GM19397 (cell line): Measurements from ENCODE around the gene WNT11.
A peak's percentile ranks its signal among the peaks of the same experiment; 100 is the strongest.

Experiments used
- ATAC-seq: cut with Tn5 transposase; IDR thresholded peaks from one replicate; pipeline ENCODE4 v1.9.1; 2021; ENCODE audit warnings: mild to moderate bottlenecking, moderate library complexity; ENCODE audit not compliant: unreplicated experiment

The WNT11 gene

DNA sequence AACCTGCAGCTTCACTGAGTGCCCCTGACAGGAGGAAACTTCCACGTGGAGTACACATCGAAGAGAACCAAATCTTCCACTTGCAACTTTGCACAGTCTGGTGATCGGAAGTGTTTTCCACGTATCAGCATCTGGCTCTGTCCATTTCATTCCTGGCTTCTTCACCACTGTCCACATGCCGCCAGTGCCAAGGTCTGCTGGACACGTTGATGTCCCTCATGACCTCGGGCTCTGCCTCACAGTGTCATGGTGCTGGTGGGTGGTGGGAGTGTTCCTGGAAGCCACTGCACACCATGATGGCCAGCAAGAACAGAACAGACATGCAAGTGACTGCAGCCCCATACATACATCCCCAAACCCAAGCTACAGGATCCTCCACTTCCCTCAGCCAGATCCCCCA lies 48.4 kb downstream of the WNT11 start:
- ATAC-seq, result no peak

DNA sequence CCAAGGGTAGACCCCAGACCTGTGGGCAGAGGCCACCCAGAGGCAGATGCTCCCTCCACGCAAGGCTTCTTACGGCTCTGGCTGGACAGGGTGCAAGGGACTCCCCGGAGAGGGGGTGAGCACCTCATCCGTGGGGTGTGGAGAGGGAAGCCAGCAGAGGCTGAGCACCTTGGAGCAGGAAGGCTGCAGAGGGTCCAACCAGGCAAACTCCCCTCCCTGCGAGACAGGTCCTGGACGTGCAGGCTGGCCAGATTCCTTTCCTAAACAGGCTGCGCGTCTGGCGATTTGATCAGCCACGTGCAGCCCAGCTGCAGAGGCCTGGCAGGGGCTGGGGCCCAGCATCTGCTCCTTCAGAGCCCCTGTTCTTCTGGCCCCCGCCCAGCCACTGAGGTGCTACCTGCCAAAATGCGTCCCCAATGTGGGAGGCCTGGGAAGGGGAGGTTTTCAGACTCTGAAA lies 49.3 kb downstream of the WNT11 start:
- ATAC-seq, result no peak

DNA sequence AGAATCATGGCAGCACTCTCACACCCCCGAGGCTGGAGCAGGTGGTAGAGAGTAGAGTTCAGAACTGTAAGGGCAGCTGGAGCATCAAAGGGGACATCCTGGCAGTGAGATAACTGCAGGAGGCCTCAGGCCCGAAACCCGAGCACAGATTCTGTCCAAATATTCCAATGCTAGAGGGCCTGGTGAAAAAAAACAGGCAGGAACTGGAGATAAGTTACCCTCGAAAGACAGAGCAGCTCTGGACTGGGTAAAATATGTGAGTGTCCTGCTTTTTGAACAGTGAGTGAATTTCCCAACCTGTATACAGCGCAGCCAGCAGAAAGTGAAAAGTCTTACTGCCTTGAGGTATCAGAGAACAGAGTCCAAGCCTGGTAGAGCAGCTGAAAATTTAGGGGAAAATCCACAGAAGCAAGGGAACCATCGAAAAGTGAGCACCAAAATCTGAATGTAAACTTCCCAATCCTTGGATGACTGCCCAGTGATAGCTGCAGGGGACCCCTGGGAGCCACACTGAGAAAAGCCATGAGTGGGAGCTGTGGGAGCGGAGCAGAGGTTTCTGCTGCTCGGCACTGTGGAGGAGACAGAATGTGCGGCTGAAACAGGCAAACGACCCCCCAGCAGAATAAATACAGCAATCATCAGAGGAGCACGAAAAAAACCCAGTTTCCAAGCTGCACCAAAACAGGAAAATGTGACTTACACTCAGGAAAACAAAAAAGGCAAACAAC lies 50.6 kb downstream of the WNT11 start:
- ATAC-seq, result no peak

DNA sequence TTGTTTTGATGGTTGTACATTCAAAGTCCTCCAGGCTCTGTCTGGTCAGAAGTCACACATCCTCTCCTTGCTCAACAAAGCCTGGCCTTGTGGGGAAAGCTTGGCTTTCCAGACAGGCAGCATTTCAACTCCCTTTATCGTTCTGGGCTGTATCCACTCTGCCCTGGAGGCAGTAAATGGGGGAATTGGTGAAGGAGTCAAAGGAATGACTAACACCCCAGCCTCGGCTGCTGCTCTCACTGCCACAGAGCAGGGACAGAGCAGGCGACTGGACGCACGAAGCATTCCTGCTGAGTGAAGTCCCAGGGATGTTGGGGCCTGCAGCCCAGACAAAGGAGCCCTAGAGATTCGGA lies 52.8 kb downstream of the WNT11 start:
- no peak for ATAC-seq

DNA sequence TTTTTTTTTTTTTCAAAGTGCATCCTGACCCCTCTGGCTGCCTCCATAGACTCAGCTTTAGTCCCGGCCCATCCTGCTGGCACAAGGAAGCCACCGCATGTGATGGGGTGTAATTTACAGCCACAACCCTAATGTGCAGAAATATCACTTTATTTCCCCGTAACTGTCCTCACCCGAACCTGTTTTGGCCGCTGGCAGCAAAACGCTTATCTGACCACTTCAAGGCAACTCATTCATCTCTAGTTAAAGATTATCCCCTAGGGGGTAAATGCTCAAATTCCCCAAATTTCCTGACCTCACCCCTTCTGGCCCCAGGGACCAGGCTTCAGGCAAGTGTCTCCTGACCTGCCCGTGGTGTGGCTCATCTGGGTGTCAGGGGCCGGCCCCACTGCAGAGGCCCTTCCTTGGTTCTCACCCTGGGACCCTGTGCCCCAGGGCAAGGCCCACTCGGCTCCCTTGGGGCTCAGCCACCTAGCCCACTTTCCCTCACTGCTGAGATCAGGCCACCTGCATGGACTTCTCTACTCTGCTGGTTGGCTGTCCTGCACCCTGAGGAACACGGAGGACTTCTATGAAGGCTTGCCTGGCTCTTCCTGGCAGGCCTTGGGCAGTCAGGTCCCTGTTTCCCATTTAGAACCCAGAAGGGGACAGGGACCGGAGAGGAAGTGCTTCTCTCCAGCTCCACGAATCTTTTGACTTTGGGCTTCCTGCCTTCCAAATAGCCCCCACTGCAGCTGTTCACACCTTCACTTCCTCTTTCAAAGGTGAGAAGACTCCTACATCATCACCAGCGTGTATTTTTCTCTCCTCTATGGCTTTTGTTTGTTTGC lies 53.3 kb downstream of the WNT11 start:
- peak; percentile 51 for ATAC-seq

DNA sequence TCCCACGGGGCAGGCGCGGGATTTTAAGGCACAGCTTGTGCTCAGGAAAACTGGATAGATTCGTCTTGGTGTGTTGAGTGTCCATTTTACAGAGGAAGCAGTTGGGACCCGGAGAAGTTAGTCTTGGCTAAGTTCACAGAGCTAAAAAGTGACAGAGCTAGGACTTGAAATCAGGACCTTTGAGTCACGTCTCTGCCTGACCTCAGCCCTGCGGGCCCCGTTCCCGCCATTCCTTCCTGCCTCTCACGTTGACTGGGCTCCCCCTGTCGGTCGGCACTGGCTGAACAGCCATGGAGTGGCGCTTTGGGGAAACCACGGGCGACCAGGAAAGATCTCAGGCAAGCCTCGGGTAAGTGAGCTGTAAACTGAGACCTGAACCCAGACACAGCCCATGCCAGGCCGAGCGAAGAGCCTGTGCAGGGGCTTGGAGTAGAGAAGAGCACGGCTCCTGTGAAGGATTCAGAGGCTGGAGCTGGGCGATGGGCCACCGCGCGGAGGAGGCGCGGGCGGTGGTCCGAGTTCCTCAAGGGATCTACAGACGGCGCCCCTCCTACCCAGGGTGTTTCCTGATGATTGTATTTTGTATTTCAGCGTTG lies 54.1 kb downstream of the WNT11 start:
- ATAC-seq, result no peak

DNA sequence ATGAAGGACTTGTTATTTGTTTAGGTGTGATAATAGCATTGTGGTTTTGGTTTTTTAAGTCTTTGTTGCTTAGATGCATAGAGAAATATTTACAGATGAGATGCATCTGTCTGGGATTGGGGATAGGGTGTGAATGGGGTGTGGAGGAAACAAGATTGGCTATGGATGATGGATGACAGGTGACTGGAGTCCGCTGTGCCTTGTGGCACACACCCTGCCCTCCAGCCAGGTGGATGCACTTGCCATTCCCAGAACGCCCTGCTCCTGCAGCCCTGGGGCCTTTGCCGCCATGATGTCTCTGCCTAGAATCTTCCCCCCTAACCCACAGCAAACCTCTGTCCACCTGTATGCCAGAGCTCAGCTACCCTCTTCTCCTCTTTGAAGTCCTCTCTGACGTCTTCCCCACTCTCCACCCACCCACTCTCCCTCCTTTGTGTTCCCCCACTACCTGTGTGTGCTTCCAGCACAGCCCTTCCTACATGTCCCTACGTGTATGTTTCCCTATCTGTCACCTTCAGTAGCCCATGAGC lies 54.7 kb downstream of the WNT11 start:
- no peak for ATAC-seq

DNA sequence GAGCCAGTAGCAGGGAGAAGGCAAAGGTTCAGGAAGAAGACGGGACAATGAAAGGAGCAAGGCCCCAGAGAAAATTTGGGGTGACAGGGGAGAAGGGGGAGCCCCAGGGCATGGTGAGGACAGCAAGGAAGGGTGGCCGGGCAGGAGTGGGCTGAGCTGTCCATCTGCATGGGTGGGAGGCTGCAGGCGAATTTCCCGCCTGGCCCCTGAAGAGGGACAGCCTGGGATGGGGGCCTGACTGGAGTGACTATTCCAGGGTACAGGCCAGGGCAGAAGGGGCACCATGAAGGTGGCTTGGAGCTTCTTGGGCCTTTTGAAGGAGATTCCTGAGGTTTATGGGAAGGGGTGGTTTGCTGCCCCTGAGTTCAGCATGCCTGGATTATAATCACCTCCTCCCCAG lies 56.2 kb downstream of the WNT11 start:
- no peak for ATAC-seq

DNA sequence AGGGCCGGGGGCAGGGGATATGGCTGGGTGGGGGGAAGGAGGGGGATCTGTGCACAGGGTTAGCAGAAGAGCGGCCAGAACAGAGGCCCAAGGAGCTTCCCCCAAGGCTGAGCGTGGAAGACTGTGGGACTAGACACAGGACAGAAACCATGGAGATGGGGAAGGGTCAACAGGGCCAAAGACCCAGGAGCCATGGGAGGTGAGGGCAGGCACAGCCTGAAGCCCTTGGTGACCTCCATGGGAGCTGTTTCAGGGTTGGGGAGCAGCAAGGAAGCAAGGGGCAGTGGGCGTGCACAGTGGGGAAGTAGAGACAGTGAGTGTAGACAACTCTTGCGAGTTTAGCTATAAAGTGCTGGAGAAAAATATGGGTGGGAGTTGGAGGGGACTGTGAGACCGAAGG lies 56.6 kb downstream of the WNT11 start:
- ATAC-seq, result no peak

DNA sequence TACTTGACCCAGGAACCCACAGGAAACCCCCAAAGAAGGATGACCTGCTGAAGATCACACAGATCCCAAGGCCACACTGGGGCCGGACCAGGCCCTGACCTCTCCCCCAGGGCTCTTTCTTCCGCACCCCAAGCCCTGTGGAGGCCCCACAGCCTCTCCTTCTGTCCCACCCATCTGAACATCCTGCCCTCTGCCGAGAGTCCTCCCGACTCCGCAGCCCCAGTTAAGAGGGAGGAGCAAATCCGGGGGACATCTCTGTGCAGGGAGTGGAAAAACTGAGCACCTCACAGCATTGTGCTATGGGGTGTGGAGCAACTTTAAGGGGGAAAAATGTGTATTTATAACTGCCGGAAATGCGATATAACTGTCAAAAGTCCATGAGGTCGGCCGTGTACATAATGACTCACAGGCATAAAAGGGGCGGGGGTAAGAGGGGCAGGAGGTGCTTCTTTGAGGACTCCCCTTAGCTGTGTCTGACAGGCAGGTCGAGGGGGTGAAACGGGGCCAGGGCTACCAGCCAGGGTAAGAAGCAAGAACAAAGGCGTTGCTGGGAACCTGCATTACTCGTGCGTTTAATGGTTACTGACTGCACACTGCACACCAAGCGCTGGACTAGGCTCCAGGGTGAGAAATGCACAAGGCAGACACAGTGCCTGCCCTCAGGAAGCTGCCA lies 57.2 kb downstream of the WNT11 start:
- no peak for ATAC-seq

DNA sequence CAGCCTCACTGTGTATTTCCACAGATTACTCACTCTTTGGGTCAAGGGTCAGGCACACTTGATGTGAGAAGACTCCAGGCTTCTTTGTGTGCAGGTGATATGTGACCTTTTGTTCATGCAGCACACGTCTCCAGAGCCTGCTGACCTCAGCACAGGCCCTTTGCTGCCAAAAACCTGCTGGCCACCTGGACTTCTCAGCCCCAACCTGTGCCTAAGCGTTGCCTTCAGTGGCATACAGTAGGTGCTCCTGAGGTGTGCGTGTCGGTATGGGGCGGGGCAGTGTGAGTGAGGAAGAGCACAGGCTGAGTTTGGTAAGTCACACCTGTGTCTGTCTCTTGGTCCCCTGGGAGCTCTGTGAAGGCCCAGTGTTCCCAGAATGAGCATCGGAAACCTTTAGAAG lies 58.1 kb downstream of the WNT11 start:
- ATAC-seq, result no peak

DNA sequence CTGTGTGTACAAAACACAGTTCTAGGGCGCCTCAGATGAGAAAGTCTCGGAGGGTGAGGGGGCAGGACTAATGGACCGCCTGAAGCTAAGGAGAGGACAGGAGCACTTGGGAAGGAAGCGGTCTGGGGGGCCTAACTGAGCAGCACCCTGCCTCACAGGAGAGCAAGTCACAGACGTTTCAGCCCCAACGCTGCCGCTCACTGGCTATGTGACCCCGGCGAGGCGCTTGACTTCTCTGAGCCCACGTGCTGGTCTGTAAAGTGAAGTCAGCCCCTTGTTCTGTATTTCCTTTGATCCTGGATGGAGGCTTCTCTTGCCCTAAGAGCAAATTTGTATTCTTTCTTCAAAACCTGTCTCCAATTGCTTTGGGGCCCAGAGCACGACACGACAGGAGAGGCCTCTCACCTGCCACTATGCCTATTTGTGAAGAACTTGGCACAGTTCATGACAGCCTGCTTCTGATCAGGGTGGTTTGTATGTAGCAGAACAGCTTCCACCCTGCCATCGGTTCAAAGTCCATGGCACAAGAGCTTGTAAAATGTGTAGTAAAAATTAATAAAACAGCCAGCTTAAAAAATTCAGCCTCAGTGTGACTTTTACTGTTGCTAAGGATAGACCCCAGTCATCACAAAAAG lies 59.1 kb downstream of the WNT11 start:
- no peak for ATAC-seq

DNA sequence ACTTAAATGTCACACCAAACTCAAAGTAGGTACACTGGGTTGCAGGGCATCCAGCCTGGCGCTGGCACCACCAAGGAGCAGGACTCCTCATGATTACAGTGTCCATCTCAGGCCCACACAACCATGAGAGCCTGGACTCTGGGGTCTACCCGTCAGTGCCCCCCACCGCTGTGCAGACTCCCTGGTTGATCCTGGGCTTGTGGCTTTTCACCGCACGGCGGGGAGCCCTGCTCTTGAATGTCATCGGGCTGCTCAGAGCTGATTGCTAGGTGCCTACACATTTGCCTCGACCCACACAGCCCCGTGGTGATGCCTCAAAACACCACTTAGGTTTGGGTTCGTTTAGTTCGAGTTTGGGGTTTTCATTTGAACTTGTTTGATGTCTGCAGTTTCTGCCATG lies 63.0 kb downstream of the WNT11 start:
- ATAC-seq, result no peak

DNA sequence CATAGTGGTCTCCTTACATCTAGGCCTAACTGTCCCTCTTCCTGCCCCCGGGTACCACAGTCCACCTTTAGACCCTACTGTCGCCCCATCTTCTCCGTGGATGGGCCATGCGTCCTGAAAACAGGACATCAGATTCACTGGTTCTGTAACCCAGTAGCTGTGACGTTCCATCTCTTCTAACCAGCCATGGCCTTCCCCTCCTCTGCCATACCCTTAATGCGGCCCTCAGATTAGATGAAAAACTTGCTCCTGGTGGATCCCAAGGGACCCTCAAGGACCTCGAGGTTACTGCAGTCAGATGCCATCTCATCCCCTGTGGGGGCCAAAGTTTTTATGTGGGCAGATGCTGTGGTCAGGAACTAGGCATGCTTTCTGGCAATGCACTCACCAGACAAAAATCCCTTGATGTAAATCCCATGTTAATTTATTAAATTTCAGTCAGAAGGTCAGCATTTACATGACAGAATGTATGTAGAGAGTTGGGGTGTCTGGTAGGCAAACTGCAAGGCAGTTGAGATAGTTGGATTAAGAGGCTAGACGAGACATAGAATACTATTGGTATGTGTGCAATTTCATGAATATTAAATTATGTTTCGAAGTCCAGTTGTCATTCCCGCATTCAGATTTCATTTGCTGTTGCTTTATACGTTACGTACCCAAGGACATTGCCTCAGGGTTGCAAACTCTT lies 64.3 kb downstream of the WNT11 start:
- no peak for ATAC-seq

DNA sequence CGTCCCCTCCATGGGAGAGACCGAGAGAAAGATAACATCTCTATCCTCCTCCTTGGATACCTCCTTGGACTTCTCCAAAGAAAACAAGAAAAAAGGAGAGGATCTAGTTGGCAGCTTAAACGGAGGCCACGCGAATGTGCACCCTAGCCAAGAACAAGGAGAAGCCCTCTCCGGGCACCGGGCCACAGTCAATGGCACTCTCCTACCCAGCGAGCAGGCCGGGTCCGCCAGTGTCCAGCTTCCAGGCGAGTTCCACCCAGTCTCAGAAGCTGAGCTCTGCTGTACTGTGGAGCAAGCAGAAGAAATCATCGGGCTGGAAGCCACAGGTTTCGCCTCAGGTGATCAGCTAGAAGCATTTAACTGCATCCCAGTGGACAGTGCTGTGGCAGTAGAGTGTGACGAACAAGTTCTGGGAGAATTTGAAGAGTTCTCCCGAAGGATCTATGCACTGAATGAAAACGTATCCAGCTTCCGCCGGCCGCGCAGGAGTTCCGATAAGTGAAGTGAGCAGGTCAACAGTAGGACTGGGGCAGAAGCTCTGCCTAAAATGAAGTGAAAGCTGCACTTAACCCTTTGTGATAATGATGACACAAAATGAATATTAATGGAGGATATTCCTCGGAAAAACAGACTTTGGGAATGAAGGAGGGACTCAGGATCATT lies 65.3 kb downstream of the WNT11 start:
- no peak for ATAC-seq

DNA sequence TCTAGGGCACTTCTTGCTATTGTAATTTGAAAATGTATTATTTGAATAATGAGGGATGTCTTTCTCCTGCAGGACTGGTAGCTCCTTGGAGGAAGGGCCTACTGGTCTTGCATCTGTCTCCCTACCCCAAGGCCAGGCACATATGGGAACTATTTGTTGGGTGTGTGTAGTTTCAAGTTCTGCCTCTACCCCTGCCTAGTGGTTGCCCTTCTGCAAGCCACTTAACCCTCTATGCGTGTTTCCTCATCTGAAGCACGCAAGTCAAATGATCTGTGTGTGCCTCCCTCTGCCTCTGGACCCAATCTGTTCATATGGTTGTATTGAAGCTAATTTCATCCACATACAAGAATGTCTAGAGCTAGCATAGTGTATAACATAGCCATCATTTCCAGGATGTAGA lies 67.0 kb downstream of the WNT11 start:
- no peak for ATAC-seq
